K562 (cell line): ENCODE measurements around the gene NUDT6. TPM values are rescaled to one million over a fixed set of nuclear protein-coding genes. Genes with fewer than 3 reads are reported as not detected.
A peak's percentile ranks its signal among the peaks of the same experiment; 100 is the strongest.

Experiments
- ATAC-seq: fragments of 200-7000 bp; cut with Tn5 transposase; 3 replicates; pipeline ENCODE4 v1.9.1; 2020; ENCODE audit warnings: moderate library complexity
- BruUV-seq: library from RNA; stranded (reverse); fragments of 400-500 nt; replicated peaks from 2 replicates; lab custom pipeline; 2021; lab: Mats Ljungman, UMichigan
- CTCF ChIA-PET: fragments of 300-600 bp; formaldehyde crosslinking; extraction: SDS; loops from one replicate; lab custom pipeline; 2021; ENCODE audit warnings: low intra/inter-chr PET ratio; lab: Yijun Ruan, JAX
- POLR2A ChIA-PET: fragments of 300-600, 350-650 bp; sonication (Branson Sonifier 250); formaldehyde crosslinking; extraction: SDS; loops from one replicate; lab custom pipeline; 2021; ENCODE audit warnings: antibody characterized with exemption, inconsistent platforms; lab: Yijun Ruan, JAX
- DNase-seq, 4 experiments: peaks; one replicate each; pipeline versions ENCODE4 v3.0.0 to v3.0.0-alpha.2; 2011 to 2018; ENCODE audit warnings: low spot score in 3 of 4, mixed read lengths in 3 of 4; ENCODE audit errors: extremely low read depth in 1 of 4
- FAIRE-seq: peaks from 2 replicates; lab custom pipeline; 2011; peaks lifted over from hg19 to GRCh38; lab: Jason Lieb, UNC
- H2AFZ ChIP-seq: 2 replicates; pipeline ENCODE4 v1.6.0; 2011; ENCODE audit warnings: low read depth, low read length, control low read depth, inconsistent platforms
- H3K27ac ChIP-seq: fragments of 200-600 bp; 3 replicates; pipeline ENCODE4 v1.8.0; 2011; ENCODE audit warnings: low read depth, mild to moderate bottlenecking, control low read depth, inconsistent platforms, low read length, moderate library complexity, mixed read lengths; ENCODE audit errors: extremely low read depth
- H3K27me3 ChIP-seq, 2 experiments: fragments of 300-600 bp in 1 of 2; 2 replicates in 1 of 2; 3 replicates in 1 of 2; pipeline versions ENCODE4 v1.6.0 to v1.8.0; 2011; ENCODE audit warnings: inconsistent platforms in 2 of 2, low read length in 2 of 2, mild to moderate bottlenecking in 1 of 2, mixed read lengths in 1 of 2, moderate library complexity in 1 of 2; ENCODE audit not compliant: control insufficient read depth in 2 of 2, insufficient read depth in 2 of 2
- H3K36me3 ChIP-seq: fragments of 300-600 bp; 3 replicates; pipeline ENCODE4 v1.8.0; 2011; ENCODE audit warnings: mild to moderate bottlenecking, low read length, inconsistent platforms; ENCODE audit not compliant: control insufficient read depth, insufficient read depth
- H3K4me1 ChIP-seq, 2 experiments: fragments of 200-600 bp in 1 of 2; replicated peaks in 1 of 2; 2 replicates in 1 of 2; 3 replicates in 1 of 2; pipeline versions ENCODE4 v1.5.1 to v1.8.0; 2011; ENCODE audit warnings: inconsistent platforms in 2 of 2, low read length in 2 of 2, mild to moderate bottlenecking in 1 of 2, mixed read lengths in 1 of 2, moderate library complexity in 1 of 2; ENCODE audit not compliant: control insufficient read depth in 2 of 2, insufficient read depth in 2 of 2
- H3K4me2 ChIP-seq: 2 replicates; pipeline ENCODE4 v1.6.1; 2011; ENCODE audit warnings: low read length, control low read depth, inconsistent platforms, mixed read lengths; ENCODE audit not compliant: insufficient read depth
- H3K4me3 ChIP-seq: fragments of 200-600 bp; sonication (generic), shearing (Covaris generic); 2 replicates; pipeline ENCODE4 v1.5.1; 2016; ENCODE audit warnings: control low read depth, inconsistent platforms
- H3K79me2 ChIP-seq: fragments of 200-600 bp; 3 replicates; pipeline ENCODE4 v1.8.0; 2011; ENCODE audit warnings: low read length, inconsistent platforms; ENCODE audit not compliant: control insufficient read depth, insufficient read depth
- H3K9ac ChIP-seq, 2 experiments: 2 replicates each; pipeline versions ENCODE4 v1.6.0 to v1.6.1; 2011; ENCODE audit warnings: low read depth in 2 of 2, low read length in 2 of 2, control low read depth in 1 of 2, inconsistent platforms in 1 of 2, mild to moderate bottlenecking in 1 of 2, mixed read lengths in 1 of 2; ENCODE audit not compliant: insufficient read depth in 1 of 2
- H3K9me1 ChIP-seq: one replicate; pipeline ENCODE4 v1.6.0; 2011; ENCODE audit warnings: inconsistent platforms, mild to moderate bottlenecking, low read length, moderate library complexity; ENCODE audit not compliant: control insufficient read depth, insufficient read depth
- H3K9me3 ChIP-seq: replicated peaks from 2 replicates; pipeline ENCODE4 v1.5.1; 2011; ENCODE audit warnings: low read depth, low read length, inconsistent platforms; ENCODE audit not compliant: control insufficient read depth, insufficient read depth
- H4K20me1 ChIP-seq: replicated peaks from 2 replicates; pipeline ENCODE4 v1.6.1; 2011; ENCODE audit warnings: low read length, inconsistent platforms, mixed read lengths; ENCODE audit not compliant: control insufficient read depth, insufficient read depth
- E2F8 ChIP-seq: fragments of 450-650 bp; IDR thresholded peaks from 2 replicates; pipeline ENCODE4 v1.7.1; 2018; ENCODE audit warnings: mild to moderate bottlenecking, low read depth; ENCODE audit not compliant: partially characterized antibody
- RFX1 ChIP-seq: fragments of 450-650 bp; IDR thresholded peaks from 2 replicates; pipeline ENCODE4 v1.6.1; 2016; ENCODE audit warnings: mild to moderate bottlenecking, moderate library complexity
- SPI1 ChIP-seq: IDR thresholded peaks from 2 replicates; pipeline ENCODE4 v1.6.1; 2011; ENCODE audit warnings: low read depth, low read length, control low read depth, borderline replicate concordance
- U2AF1 ChIP-seq: fragments of 200-400 bp; formaldehyde crosslinking; optimal IDR thresholded peaks from 2 replicates; pipeline ENCODE3; 2017; ENCODE audit warnings: mild to moderate bottlenecking, low read depth, low read length, moderate library complexity
- WGBS: fragments of 100-300 bp; shearing (Covaris generic); methylation state at CpG from one replicate; pipeline ENCODE4 v1.1.6; 2016; ENCODE audit warnings: low coverage, mixed read lengths; ENCODE audit not compliant: insufficient coverage; ENCODE audit errors: missing lambda C conversion rate; 5-methylcytosine and 5-hydroxymethylcytosine counted together
- in situ Hi-C: fragments of 300-500 bp; cut with MboI; formaldehyde crosslinking; loops from 4 replicates; pipeline ENCODE4 v1.15.0; 2018; ENCODE audit warnings: inconsistent platforms, mixed read lengths
- intact Hi-C: fragments of 100-400 bp; cut with micrococcal nuclease; formaldehyde crosslinking; loops from 2 replicates; pipeline ENCODE4 v1.14.2; 2022
- polyA plus RNA-seq, 8 experiments: library from polyadenylated mRNA; depleted of rRNA in 4 of 8; stranded (reverse) in 5 of 8; unstranded in 3 of 8; fragments of >200 nt; fragmentation: Nextera tagmentation in 2 of 8; fragmentation: Illumina TruSeq in 1 of 8; extraction: Ambion mirVana in 2 of 8; extraction: Trizol in 1 of 8; gene quantifications; 2 replicates each; pipeline versions ENCODE4 v1.2.1 to v1.2.3, GENCODE V29; 2011 to 2014; ENCODE audit warnings: inconsistent platforms in 1 of 8, missing spikeins in 1 of 8
- total RNA-seq, 7 experiments: library from RNA; depleted of rRNA in 6 of 7; stranded (reverse); fragments of >200 nt in 6 of 7; fragmentation: Illumina TruSeq in 2 of 7; extraction: Trizol in 2 of 7; gene quantifications; 2 replicates each; pipeline versions ENCODE4 v1.2.1 to v1.2.3, GENCODE V29; 2011 to 2021; ENCODE audit warnings: low replicate concordance in 1 of 7

Gene NUDT6
- total and polyA plus RNA-seq, 9 of the 15 experiments (the other 6 are each of a cell fraction or from before 2014, with no cell fraction given), result 9.4 to 18.1 (median 13.4) TPM

GRCh38 chr4:122882857-122883735, 39.3 kb downstream of the NUDT6 start:
- Histone ChIP-seq H3K9ac (no peak overlapping the region), H3K79me2 (no peaks in the 10 kb centered on the region), H3K27ac (no peak overlapping the region), H3K9me3 (0 out of 2 replicates have a peak, but pooled peaks cover 2% of the 10 kb centered on the region), H3K4me2 (no peak overlapping the region), H3K27me3 (no peaks in the 10 kb centered on the region), H2AFZ (no peak overlapping the region), H3K4me3 (no peak overlapping the region), H3K4me1 (no peaks in the 10 kb centered on the region), H3K36me3 (peaks cover 30% of the 10 kb centered on the region), H4K20me1 (no peaks in the 10 kb centered on the region), H3K9me1 (no peaks in the 10 kb centered on the region)
- 62% methylated on average over 5 of the region's 5 CpGs for WGBS
- DNase-seq (no peak), ATAC-seq (no peak), FAIRE-seq (no peak)
- intact Hi-C loops, result no loop called here
- no TSS peak for BruUV-seq
- in situ Hi-C loops, result no loop called here
- POLR2A ChIA-PET, result no interaction called here
- TF ChIP-seq E2F8, result no peak
- no peak for TF ChIP-seq U2AF1
- TF ChIP-seq RFX1, result peak; percentile 5; the same call in 1 of the 2 replicates
- no peak for TF ChIP-seq SPI1
- CTCF ChIA-PET, result no interaction called here
